ENCODE data around the gene MBLAC1.
A peak's percentile ranks its signal among the peaks of the same experiment; 100 is the strongest.
"Not testable (repeated sequence)": the region's sequence is repeated elsewhere in the genome, so short reads cannot be mapped to it uniquely, and the experiment has no call there.

MBLAC1 gene

DNA sequence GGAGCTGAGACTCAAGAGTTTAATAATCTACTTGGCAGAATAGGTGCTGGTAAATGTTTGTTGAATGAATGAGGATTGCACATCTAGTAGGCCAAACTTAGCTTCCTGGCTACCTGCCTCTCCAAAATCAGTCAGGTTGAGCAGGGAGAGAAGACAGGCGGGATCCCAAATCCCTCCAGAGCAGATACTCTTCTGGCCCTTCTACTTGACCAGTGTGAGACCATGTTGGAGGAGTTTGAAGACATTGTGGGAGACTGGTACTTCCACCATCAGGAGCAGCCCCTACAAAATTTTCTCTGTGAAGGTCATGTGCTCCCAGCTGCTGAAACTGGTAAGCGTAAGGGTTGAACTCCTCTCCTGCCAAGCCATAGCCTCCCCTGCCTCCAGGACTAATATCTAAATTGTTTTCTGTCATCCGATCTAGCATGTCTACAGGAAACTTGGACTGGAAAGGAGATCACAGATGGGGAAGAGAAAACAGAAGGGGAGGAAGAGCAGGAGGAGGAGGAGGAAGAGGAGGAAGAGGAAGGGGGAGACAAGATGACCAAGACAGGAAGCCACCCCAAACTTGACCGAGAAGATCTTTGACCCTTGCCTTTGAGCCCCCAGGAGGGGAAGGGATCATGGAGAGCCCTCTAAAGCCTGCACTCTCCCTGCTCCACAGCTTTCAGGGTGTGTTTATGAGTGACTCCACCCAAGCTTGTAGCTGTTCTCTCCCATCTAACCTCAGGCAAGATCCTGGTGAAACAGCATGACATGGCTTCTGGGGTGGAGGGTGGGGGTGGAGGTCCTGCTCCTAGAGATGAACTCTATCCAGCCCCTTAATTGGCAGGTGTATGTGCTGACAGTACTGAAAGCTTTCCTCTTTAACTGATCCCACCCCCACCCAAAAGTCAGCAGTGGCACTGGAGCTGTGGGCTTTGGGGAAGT lies 2.2 kb upstream of the MBLAC1 start:
- no peak for DNase-seq

DNA sequence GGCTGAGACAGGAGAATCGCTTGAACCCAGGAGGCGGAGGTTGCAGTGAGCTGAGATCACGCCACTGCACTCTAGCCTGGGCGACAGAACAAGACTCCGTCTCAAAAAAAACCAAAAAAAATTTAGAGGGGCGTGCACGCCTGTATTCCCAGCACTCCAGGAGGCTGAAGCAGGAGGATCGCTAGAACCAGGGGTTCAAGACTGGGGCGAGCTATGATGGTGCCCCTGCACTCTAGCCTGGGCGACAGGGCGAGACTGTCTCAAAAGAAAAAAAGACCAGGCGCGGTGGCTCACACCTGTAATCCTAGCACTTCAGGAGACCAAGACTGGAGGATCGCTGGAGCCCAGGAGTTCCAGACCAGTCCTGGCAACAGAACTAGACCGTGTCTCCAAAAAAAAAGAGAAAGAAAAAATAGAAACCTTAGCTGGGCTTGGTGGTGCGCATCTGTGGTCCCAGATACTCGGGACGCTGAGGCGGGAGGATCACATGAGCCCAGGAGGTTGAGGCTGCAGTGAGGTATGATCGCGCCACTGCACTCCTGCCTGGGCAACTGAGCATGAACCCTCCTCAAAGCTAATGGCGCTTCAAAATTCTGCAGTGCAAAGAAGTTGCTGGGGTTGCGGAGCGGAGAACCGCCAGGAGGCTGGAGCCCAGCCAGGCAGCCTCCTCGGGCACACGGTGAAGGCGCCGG lies 382 bp upstream of the MBLAC1 start:
- DNase-seq, result no peak

DNA sequence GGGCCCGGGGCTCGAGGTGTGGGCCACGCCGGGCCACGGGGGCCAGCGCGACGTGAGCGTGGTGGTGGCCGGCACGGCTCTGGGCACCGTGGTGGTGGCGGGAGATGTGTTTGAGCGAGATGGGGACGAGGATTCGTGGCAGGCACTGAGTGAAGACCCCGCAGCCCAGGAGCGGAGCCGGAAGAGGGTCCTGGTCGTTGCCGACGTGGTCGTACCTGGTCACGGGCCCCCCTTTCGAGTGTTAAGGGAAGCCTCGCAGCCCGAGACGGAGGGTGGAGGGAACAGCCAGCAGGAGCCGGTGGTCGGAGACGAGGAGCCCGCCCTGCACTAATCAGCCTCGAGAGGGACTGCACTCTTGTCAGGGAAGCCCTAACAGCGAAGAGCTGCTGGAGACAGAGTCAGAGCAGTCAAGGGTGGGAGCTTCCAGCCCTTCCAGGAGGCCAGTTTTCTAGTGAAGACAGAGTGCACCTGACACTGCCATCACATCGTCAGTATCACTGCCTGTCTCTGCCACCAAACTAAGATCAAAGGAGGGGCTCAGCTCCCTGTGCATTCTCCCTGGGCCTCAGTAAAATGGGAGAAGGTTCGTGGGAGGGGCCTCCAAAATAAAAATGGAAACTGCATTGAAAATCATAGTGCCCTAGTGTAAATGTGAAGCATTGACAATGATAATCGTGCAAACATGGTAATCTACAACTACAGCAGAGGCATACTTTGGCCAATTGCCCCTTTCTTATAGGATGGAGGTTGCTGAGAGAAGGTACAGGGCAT lies 1.3 kb downstream of the MBLAC1 start:
- DNase-seq, result peak; percentile 68

- DNase-seq, result no peak
These were observed 1.8 kb downstream of the MBLAC1 start for GRCh38 chr7:100128637-100128963.

GRCh38 chr7:100130220-100130607 lies 3.4 kb downstream of the MBLAC1 start:
- not testable (repeated sequence) for DNase-seq

GRCh38 chr7:100130608-100131453 lies 4.1 kb downstream of the MBLAC1 start:
- peak; percentile 94 for DNase-seq

- DNase-seq, result peak; percentile 36
These were observed 5.4 kb downstream of the MBLAC1 start for GRCh38 chr7:100132126-100132525.

DNA sequence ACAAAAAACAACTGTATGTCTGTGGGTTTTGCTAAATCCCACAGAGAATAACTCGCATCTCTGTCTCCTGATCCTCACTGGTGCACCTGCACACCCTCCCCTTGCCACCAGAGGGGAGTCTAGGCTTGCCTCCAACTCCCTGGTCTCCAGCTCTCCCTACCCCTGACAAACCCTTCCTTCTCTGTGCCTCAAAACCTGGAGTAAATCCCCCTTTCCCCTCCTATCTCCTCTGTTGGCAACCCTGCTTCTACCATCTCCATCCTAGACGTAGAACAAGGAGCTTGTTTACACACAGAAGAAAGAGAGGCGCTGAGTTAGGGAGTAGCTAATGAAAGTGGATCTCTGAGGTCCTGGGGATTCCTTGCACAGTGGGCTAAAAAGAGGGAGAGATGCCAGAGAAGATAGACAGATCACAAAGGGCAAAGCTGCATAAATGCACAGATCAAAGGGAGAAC lies 6.0 kb downstream of the MBLAC1 start:
- peak; percentile 91 for DNase-seq

- no peak for DNase-seq
These were observed 11.3 kb downstream of the MBLAC1 start for GRCh38 chr7:100137851-100138760.

- DNase-seq, result no peak
These were observed 14.8 kb downstream of the MBLAC1 start for GRCh38 chr7:100141555-100141949.

DNA sequence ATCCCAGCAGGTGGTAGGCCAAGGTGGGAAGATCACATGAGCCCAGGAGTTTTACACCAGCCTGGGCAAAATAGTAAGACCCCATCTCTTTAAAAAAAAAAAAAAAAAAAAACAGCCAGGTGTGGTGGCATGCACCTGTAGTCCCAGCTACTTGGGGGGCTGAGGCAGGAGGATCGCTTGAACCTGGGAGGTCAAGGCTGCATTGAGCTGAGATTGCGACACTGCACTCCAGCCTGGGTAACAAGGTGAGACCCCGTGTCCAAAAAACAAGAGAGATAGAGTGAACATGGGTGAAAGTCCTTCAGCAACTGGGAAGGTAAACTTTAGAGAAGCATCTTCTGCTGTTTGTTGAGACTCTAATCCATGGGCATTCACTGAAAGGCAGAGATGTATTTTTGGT lies 15.7 kb downstream of the MBLAC1 start:
- DNase-seq, result no peak

- peak; percentile 81 for DNase-seq
These were observed 19.6 kb downstream of the MBLAC1 start for GRCh38 chr7:100146350-100146749.

GRCh38 chr7:100147278-100147677 lies 20.5 kb downstream of the MBLAC1 start:
- no peak for DNase-seq

DNA sequence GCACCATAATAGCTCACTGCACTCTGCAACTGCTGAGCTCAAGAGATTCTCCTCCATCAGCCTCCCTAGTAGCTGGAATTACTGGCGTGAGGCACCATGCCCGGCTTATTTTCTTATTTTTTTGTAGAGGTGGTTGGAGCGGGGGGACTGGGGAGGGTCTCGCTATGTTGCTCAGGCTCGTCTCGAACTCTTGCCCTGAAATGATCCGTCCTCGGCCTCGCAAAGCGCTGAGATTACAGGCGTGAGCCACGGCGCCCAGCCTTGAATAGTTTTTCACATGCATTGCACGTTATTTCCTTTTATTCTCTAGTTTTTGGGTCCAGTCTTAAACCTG lies 21.4 kb downstream of the MBLAC1 start:
- no peak for DNase-seq

DNA sequence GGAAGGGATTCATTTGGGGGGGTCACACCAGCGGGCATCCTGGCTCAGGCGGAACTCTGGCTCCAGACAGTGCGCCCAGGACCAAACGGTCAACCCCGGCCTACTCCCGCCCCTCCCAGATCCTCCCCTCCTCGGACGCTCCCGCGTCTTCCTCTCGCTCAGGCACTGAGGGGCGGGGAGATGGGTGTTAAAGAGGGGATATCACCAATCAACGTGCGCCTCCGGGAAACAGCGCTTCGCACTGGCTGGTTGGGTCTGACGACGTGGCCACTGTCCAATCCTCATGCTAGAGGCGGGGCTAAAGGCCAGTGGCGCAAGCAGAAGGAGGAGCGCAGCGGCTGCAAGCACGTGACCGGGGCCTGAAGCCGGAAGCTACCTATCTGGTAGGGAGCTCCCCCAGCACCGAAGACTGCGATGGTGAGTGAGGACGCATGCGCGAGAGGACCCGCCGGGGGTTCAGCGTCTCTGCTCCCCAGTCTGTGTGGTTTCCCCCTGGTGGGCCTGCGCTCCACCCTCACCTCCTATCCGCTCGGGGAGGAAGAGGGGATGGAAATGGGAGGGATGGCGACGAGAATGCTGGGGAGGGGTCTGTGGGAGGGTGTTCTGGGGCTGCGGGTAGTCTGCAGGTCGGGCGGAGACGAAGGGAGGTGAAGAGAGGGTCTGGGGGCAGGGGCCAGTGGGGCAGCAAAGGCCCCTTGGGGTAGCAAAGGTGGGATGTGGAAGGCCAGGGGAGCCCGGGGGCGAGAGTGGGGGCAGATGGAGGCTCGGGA lies 22.0 kb downstream of the MBLAC1 start, which contains the start of gene LAMTOR4:
Gene LAMTOR4 (plus strand): TSS at position 360 of the 770 bp plus-strand sequence. CDS start 55 bp downstream, at position 415.
- DNase-seq, result peak; percentile 100

GRCh38 chr7:100152404-100152803 lies 25.6 kb downstream of the MBLAC1 start:
- DNase-seq, result peak; percentile 91

DNA sequence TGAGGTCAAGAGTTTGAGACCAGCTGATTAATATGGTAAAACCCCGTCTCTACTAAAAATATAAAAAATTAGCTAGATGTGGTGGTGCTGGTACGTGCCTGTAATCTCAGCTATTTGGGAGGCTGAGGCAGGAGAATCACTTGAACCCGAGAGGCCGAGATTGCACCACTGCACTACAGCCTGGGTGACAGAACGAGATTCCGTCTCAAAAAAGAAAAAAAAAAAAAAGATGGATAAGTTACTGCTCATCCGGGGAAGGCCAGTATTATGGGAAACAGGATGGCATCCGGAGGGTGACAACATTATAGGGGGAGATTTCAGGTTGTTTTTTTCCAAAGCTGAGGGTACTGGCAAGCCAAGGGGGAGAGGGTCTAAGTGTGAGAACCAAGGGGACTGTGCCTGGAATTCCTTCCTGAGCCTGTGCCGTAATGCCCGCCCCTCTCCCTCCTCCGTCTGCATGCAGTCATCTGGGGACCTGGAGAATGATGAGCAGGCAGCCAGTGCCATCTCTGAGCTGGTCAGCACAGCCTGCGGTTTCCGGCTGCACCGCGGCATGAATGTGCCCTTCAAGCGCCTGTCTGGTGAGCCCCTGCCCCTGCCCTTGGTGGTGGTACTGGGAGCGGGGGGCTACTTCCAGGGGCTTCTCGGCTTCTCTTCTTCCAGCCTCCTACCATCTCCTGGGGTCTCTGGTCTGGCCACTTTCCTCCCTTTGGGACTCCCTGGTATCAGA lies 26.3 kb downstream of the MBLAC1 start:
- DNase-seq, result no peak

- DNase-seq, result no peak
These were observed 27.2 kb downstream of the MBLAC1 start for GRCh38 chr7:100153708-100154535.

All from OCI-M1 (cell line).